ENCODE results near the gene HTT. TPM values are rescaled to one million over a fixed set of nuclear protein-coding genes. Genes with fewer than 3 reads are reported as not detected.

HTT gene
- total and polyA plus RNA-seq, 2 of the 13 experiments (the other 11 are each of a cell fraction or from before 2014, with no cell fraction given): 17.5 to 19.5 TPM

- TF ChIP-seq ZNF20 (CRISPR knock-in tag; IDR thresholded peaks at IDR 0.05): no peak
- no peak for TF ChIP-seq HMG20B (CRISPR knock-in tag; conservative IDR thresholded peaks at IDR 0.05)
- TF ChIP-seq ZFP90 (CRISPR knock-in tag; IDR thresholded peaks at IDR 0.05; ENCODE audit: borderline replicate concordance): 0 out of 2 replicates have a peak, but pooled peaks have one; percentile 32
- TF ChIP-seq NKX3-1 (CRISPR knock-in tag; IDR thresholded peaks at IDR 0.05): no peak
- TF ChIP-seq ELF4 (CRISPR knock-in tag; IDR thresholded peaks at IDR 0.05; ENCODE audit: borderline replicate concordance): no peak
- peak; percentile 52; the same call in 1 of the 2 replicates for TF ChIP-seq TFAP4 (IDR thresholded peaks at IDR 0.05; ENCODE audit: borderline replicate concordance, low read depth)
- TF ChIP-seq ZNF333 (CRISPR knock-in tag; IDR thresholded peaks at IDR 0.05; ENCODE audit: borderline replicate concordance): no peak
- no peak for TF ChIP-seq ZNF512B (CRISPR knock-in tag; IDR thresholded peaks at IDR 0.05; ENCODE audit: borderline replicate concordance)
- peak; percentile 64 for TF ChIP-seq ZFY (CRISPR knock-in tag; IDR thresholded peaks at IDR 0.05)
- 0 out of 2 replicates have a peak, but pooled peaks have one; percentile 26 for TF ChIP-seq NCOA1 (CRISPR knock-in tag; IDR thresholded peaks at IDR 0.05)
- TF ChIP-seq HNF4A (CRISPR knock-in tag; IDR thresholded peaks at IDR 0.05): peak; percentile 47
- no peak for TF ChIP-seq SMARCE1 (IDR thresholded peaks at IDR 0.05; ENCODE audit: borderline replicate concordance)
- TF ChIP-seq ZFP91 (CRISPR knock-in tag; IDR thresholded peaks at IDR 0.05; ENCODE audit: borderline replicate concordance): peak; percentile 64; the same call in 1 of the 2 replicates
- no peak for TF ChIP-seq GRHL1 (CRISPR knock-in tag; conservative IDR thresholded peaks at IDR 0.05)
- TF ChIP-seq ETV6 (CRISPR knock-in tag; conservative IDR thresholded peaks at IDR 0.05): no peak
- peak; percentile 5; the same call in 1 of the 2 replicates for TF ChIP-seq PITX1 (CRISPR knock-in tag; IDR thresholded peaks at IDR 0.05)
- TF ChIP-seq EEA1 (CRISPR knock-in tag; IDR thresholded peaks at IDR 0.05; ENCODE audit: borderline replicate concordance): no peak
- TF ChIP-seq HMGXB4 (CRISPR knock-in tag; IDR thresholded peaks at IDR 0.05; ENCODE audit: borderline replicate concordance in 1 of 2, low read depth in 1 of 2): peak; percentile 59 to 67; a peak in 3 of 4 replicates
These were observed 33.0 kb upstream of the HTT start (continued) for GRCh38 chr4:3041192-3042142.

Measured in HepG2 (cell line).